NT2/D1 (cell line): Measurements from ENCODE around the gene YIF1A.

Experiments
- SUZ12 ChIP-seq: IDR thresholded peaks from 2 replicates; pipeline ENCODE4 v1.6.1; 2011; ENCODE audit not compliant: insufficient read length, insufficient read depth; ENCODE audit errors: extremely low read depth
- YY1 ChIP-seq: IDR thresholded peaks from 2 replicates; pipeline ENCODE4 v1.6.1; 2011; ENCODE audit not compliant: insufficient read length, insufficient read depth
- ZNF274 ChIP-seq: IDR thresholded peaks from 2 replicates; pipeline ENCODE4 v1.6.1; 2011; ENCODE audit warnings: mild to moderate bottlenecking, low read depth, low read length

- TF ChIP-seq SUZ12 = no peak
- TF ChIP-seq YY1 = no peak
- no peak for TF ChIP-seq ZNF274
Measured at GRCh38 chr11:66272596-66272995, 16.3 kb downstream of the YIF1A start.
